SK-N-SH (cell line): ENCODE results near the gene MBLAC1. TPM values are rescaled to one million over a fixed set of nuclear protein-coding genes. Genes with fewer than 3 reads are reported as not detected.

ENCODE experiments used
- CTCF ChIA-PET: fragments of 300-600, 350-600 bp; formaldehyde crosslinking; extraction: SDS; loops from one replicate; lab custom pipeline; 2021; lab: Yijun Ruan, JAX
- POLR2A ChIA-PET: fragments of 350-600 bp; sonication (Branson Sonifier 250); formaldehyde crosslinking; extraction: SDS; loops from one replicate; lab custom pipeline; 2020; ENCODE audit warnings: antibody characterized with exemption, inconsistent platforms; lab: Yijun Ruan, JAX
- DNase-seq: peaks from one replicate; pipeline ENCODE4 v3.0.0; 2012
- H2AFZ ChIP-seq: fragments of 200-600 bp; sonication (generic); 2 replicates; pipeline ENCODE4 v1.8.1; 2016; ENCODE audit warnings: antibody characterized with exemption, mild to moderate bottlenecking, low read depth
- H3F3A ChIP-seq: fragments of 200-600 bp; sonication (generic); replicated peaks from 2 replicates; pipeline ENCODE3; 2016; ENCODE audit warnings: antibody characterized with exemption, mild to moderate bottlenecking; ENCODE audit not compliant: insufficient read depth
- H3K27ac ChIP-seq, 2 experiments: fragments of 200-500 bp in 1 of 2; fragments of 200-600 bp in 1 of 2; sonication (Bioruptor generic) in 1 of 2; sonication (generic), shearing (Covaris generic) in 1 of 2; 2 replicates each; pipeline versions ENCODE4 v1.5.1 to v1.6.1; 2014 to 2016; ENCODE audit warnings: low read depth in 2 of 2, inconsistent platforms in 1 of 2, low read length in 1 of 2, mild to moderate bottlenecking in 1 of 2, mixed read lengths in 1 of 2
- H3K27me3 ChIP-seq: fragments of 200-600 bp; sonication (generic), shearing (Covaris generic); 2 replicates; pipeline ENCODE4 v1.6.1; 2016; ENCODE audit warnings: mixed run types; ENCODE audit not compliant: insufficient read depth
- H3K36me3 ChIP-seq, 2 experiments: fragments of 200-500 bp in 1 of 2; fragments of 200-600 bp in 1 of 2; sonication (Bioruptor generic) in 1 of 2; sonication (generic) in 1 of 2; replicated peaks in 1 of 2; 2 replicates each; pipeline versions ENCODE3 to v1.5.1; 2014 to 2016; ENCODE audit warnings: low read length in 1 of 2, mild to moderate bottlenecking in 1 of 2; ENCODE audit not compliant: insufficient read depth in 2 of 2, control insufficient read depth in 1 of 2
- H3K4me1 ChIP-seq, 2 experiments: fragments of 200-500 bp in 1 of 2; fragments of 200-600 bp in 1 of 2; sonication (Bioruptor generic) in 1 of 2; sonication (generic), shearing (Covaris generic) in 1 of 2; 2 replicates each; pipeline versions ENCODE4 v1.5.1 to v1.6.1; 2014 to 2016; ENCODE audit warnings: low read depth in 1 of 2, low read length in 1 of 2, mixed run types in 1 of 2; ENCODE audit not compliant: insufficient read depth in 2 of 2, control insufficient read depth in 1 of 2
- H3K4me2 ChIP-seq: fragments of 200-600 bp; sonication (generic), shearing (Covaris generic); 2 replicates; pipeline ENCODE4 v1.6.1; 2017; ENCODE audit warnings: mixed run types
- H3K4me3 ChIP-seq, 2 experiments: fragments of 200-500 bp in 1 of 2; fragments of 200-600 bp in 1 of 2; sonication (Bioruptor generic) in 1 of 2; sonication (generic), shearing (Covaris generic) in 1 of 2; 2 replicates each; pipeline versions ENCODE4 v1.5.1 to v1.8.1; 2014 to 2016; ENCODE audit warnings: low read depth in 2 of 2, inconsistent platforms in 1 of 2, low read length in 1 of 2, mild to moderate bottlenecking in 1 of 2, mixed read lengths in 1 of 2, moderate library complexity in 1 of 2
- H3K79me2 ChIP-seq: fragments of 200-600 bp; sonication (generic); 2 replicates; pipeline ENCODE4 v1.8.1; 2017; ENCODE audit warnings: mild to moderate bottlenecking; ENCODE audit not compliant: insufficient read depth
- H3K9ac ChIP-seq: fragments of 200-600 bp; sonication (generic); 2 replicates; pipeline ENCODE4 v1.6.1; 2017; ENCODE audit warnings: mixed run types
- H3K9me2 ChIP-seq: fragments of 200-600 bp; sonication (generic); 2 replicates; pipeline ENCODE4 v1.6.1; 2017; ENCODE audit warnings: mixed run types
- H3K9me3 ChIP-seq: fragments of 200-600 bp; sonication (generic); 2 replicates; pipeline ENCODE4 v1.6.1; 2017; ENCODE audit warnings: mixed run types, mild to moderate bottlenecking, moderate library complexity
- H4K20me1 ChIP-seq: fragments of 200-600 bp; sonication (generic); 2 replicates; pipeline ENCODE4 v1.6.1; 2017; ENCODE audit warnings: mild to moderate bottlenecking, mixed run types; ENCODE audit not compliant: insufficient read depth
- CHD2 ChIP-seq: fragments of 150-350 bp; IDR thresholded peaks from 2 replicates; pipeline ENCODE4 v1.6.1; 2018; ENCODE audit warnings: low read length; ENCODE audit not compliant: partially characterized antibody
- CTCF ChIP-seq: fragments of 200-600 bp; sonication (generic); IDR thresholded peaks from 2 replicates; pipeline ENCODE4 v1.6.1; 2017; ENCODE audit warnings: antibody characterized with exemption, mild to moderate bottlenecking, moderate library complexity
- ELF1 ChIP-seq: IDR thresholded peaks from 2 replicates; pipeline ENCODE4 v1.4.0; 2012
- EP300 ChIP-seq, 2 experiments: IDR thresholded peaks; 2 replicates each; pipeline versions ENCODE4 v1.4.0 to v1.6.1; 2012; ENCODE audit warnings: borderline replicate concordance in 1 of 2, low read depth in 1 of 2, low read length in 1 of 2
- FOSL2 ChIP-seq: IDR thresholded peaks from 2 replicates; pipeline ENCODE4 v1.4.0; 2012; ENCODE audit warnings: low read depth, mild to moderate bottlenecking, moderate library complexity, borderline replicate concordance
- FOXJ3 ChIP-seq: sonication (generic); formaldehyde crosslinking; IDR thresholded peaks from 2 replicates; pipeline ENCODE4 v1.5.1; 2020; ENCODE audit warnings: mild to moderate bottlenecking, missing genetic modification reagents
- FOXM1 ChIP-seq: IDR thresholded peaks from 2 replicates; pipeline ENCODE4 v1.4.0; 2012; ENCODE audit warnings: low read depth, mild to moderate bottlenecking
- GABPA ChIP-seq: IDR thresholded peaks from 2 replicates; pipeline ENCODE4 v1.4.0; 2012; ENCODE audit warnings: low read depth, mild to moderate bottlenecking
- JUND ChIP-seq: IDR thresholded peaks from 2 replicates; pipeline ENCODE4 v1.4.0; 2012
- MEF2A ChIP-seq: IDR thresholded peaks from 2 replicates; pipeline ENCODE4 v1.4.0; 2012; ENCODE audit warnings: low read depth, borderline replicate concordance
- MXI1 ChIP-seq: IDR thresholded peaks from 2 replicates; pipeline ENCODE4 v1.6.1; 2012; ENCODE audit warnings: mild to moderate bottlenecking, low read depth, low read length, improper control_type of control experiment
- NFIC ChIP-seq: IDR thresholded peaks from 2 replicates; pipeline ENCODE4 v1.4.0; 2012; ENCODE audit warnings: borderline replicate concordance
- NRF1 ChIP-seq: IDR thresholded peaks from 2 replicates; pipeline ENCODE4 v1.6.1; 2012; ENCODE audit warnings: low read depth, mild to moderate bottlenecking, low read length
- POLR2AphosphoS5 ChIP-seq: IDR thresholded peaks from 2 replicates; pipeline ENCODE4 v1.6.1; 2012; ENCODE audit warnings: low read depth, low read length
- RAD21 ChIP-seq: IDR thresholded peaks from 2 replicates; pipeline ENCODE4 v1.6.1; 2012; ENCODE audit warnings: mild to moderate bottlenecking, low read length
- REST ChIP-seq: IDR thresholded peaks from 2 replicates; pipeline ENCODE4 v1.6.1; 2012; ENCODE audit warnings: mild to moderate bottlenecking, low read depth, low read length, moderate library complexity
- RFX5 ChIP-seq: IDR thresholded peaks from 2 replicates; pipeline ENCODE4 v1.6.1; 2012; ENCODE audit warnings: mild to moderate bottlenecking, improper control_type of control experiment, low read length
- RXRA ChIP-seq: IDR thresholded peaks from 2 replicates; pipeline ENCODE4 v1.4.0; 2012; ENCODE audit warnings: low read depth, mild to moderate bottlenecking, borderline replicate concordance
- SIN3A ChIP-seq: IDR thresholded peaks from 2 replicates; pipeline ENCODE4 v1.6.1; 2012; ENCODE audit warnings: low read depth, mild to moderate bottlenecking, low read length, moderate library complexity, borderline replicate concordance
- TCF12 ChIP-seq: IDR thresholded peaks from 2 replicates; pipeline ENCODE4 v1.4.0; 2012
- USF1 ChIP-seq: IDR thresholded peaks from 2 replicates; pipeline ENCODE4 v1.4.0; 2012; ENCODE audit warnings: low read depth, borderline replicate concordance
- USF2 ChIP-seq: fragments of 150-350 bp; IDR thresholded peaks from 2 replicates; pipeline ENCODE4 v1.6.1; 2017; ENCODE audit warnings: antibody characterized with exemption, low read length, low read depth, borderline replicate concordance
- YY1 ChIP-seq: IDR thresholded peaks from 2 replicates; pipeline ENCODE4 v1.4.0; 2012; ENCODE audit warnings: low read depth, mild to moderate bottlenecking
- WGBS: methylation state at CpG from one replicate; pipeline ENCODE4 v1.1.6; 2017; ENCODE audit warnings: low lambda C conversion rate; 5-methylcytosine and 5-hydroxymethylcytosine counted together
- polyA plus RNA-seq, 3 experiments: library from polyadenylated mRNA; depleted of rRNA; stranded (reverse); fragments of >200 nt; gene quantifications; 2 replicates each; pipeline ENCODE4 v1.2.3, GENCODE V29; 2012
- TF ChIP-seq, protein P1 (sequence below): IDR thresholded peaks from 2 replicates; pipeline ENCODE4 v1.4.0; 2012; ENCODE audit warnings: low read depth

The MBLAC1 gene
- polyA plus RNA-seq, 1 of the 3 experiments (the other 2 are of a cell fraction) = 4.4 TPM

DNA sequence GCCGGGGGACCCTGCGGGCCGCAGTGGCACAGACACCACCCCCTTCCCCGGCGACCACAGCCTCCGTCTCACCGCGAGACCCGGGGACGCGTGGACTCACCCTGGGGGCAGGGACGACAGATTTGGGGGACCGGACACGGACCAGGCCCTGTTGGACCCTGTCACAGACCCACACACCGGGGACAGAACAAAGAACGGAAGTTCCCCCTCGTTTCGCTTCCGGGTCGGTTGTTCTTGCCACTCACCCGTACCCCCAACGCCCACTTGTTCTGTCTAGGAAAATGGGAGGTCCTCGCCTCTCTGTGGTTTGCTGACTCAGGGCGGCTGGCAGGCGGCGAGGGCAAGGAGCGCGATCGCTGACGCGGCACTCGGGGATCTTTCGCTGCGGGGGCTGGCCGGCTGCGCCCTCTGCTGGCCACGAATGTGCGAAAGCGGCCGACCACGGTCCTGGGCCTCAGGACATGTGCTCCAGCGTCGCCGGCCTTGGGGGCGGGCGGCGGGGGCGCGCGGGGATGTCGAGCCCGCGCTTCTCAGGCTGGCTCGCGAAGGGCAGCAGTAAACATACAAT is 45.1 kb upstream of the MBLAC1 start, which contains the start of gene ZNF3:
TSS of gene ZNF3 (minus strand) at position 189 of the 568 bp plus-strand sequence. CDS start 4,366 bp downstream, outside the sequence.
- ChIA-PET POLR2A (interaction anchor here (0.9 to 1.4 kb wide), 3 partner anchors 20 to 88 kb away, joined by 3 to 11 read pairs (median 4); partner anchors contain the start of genes AP4M1, MCM7 and ZSCAN21), CTCF (interaction anchor here (0.7 to 8.5 kb wide), 17 partner anchors 9 to 508 kb away, joined by 3 to 59 read pairs (median 5); partner anchors contain the start of genes AP4M1, LAMTOR4, MCM7 and TRIM4)
- Histone ChIP-seq H3K4me2 (peak within 1 kb of the TSS; percentile 87), H2AFZ (peak within 1 kb of the TSS; percentile 65), H3K36me3 (peaks cover 21 to 38% of the 10 kb centered on the region in 2 experiments), H4K20me1 (peaks cover 20% of the 10 kb centered on the region; the same call in 1 of the 2 replicates), H3F3A (peaks cover 11% of the 10 kb centered on the region), H3K27ac (peak within 1 kb of the TSS; percentile 76 to 87), H3K27me3 (no peaks in the 10 kb centered on the region), H3K9me2 (no peaks in the 10 kb centered on the region), H3K79me2 (peaks cover 49% of the 10 kb centered on the region), H3K9me3 (no peaks in the 10 kb centered on the region), H3K9ac (peak within 1 kb of the TSS; percentile 92), H3K4me3 (peak within 1 kb of the TSS; percentile 67 to 94), H3K4me1 (peaks cover 12 to 19% of the 10 kb centered on the region in 2 experiments; a peak in 3 of 4 replicates)
- under 1% methylated on average over 30 of the region's 55 CpGs for WGBS
- peak; percentile 99 for DNase-seq
- TF ChIP-seq RFX5 (peak; percentile 68; the same call in 1 of the 2 replicates), USF1 (peak; percentile 44; the same call in 1 of the 2 replicates), YY1 (no peak), FOSL2 (peak; percentile 79; the same call in 1 of the 2 replicates), ELF1 (peak; percentile 88), FOXM1 (no peak), RXRA (no peak), NRF1 (no peak), MXI1 (peak; percentile 97), EP300 (IDR thresholded peaks at IDR 0.05; ENCODE audit: borderline replicate concordance in 1 of 2, low read depth in 1 of 2, low read length in 1 of 2) (peak; percentile 30 to 63; a peak in 3 of 4 replicates), SIN3A (peak; percentile 97; the same call in 1 of the 2 replicates), CHD2 (peak; percentile 94), FOXJ3 (peak; percentile 10; the same call in 1 of the 2 replicates), GABPA (peak; percentile 99), POLR2AphosphoS5 (peak; percentile 97), NFIC (peak; percentile 56; the same call in 1 of the 2 replicates), CTCF (peak; percentile 100), TCF12 (peak; percentile 60), REST (peak; percentile 76; the same call in 1 of the 2 replicates), MEF2A (no peak), RAD21 (peak; percentile 85), USF2 (peak; percentile 9; the same call in 1 of the 2 replicates), JUND (peak; percentile 22; the same call in 1 of the 2 replicates)
- TF ChIP-seq, protein P1, sequence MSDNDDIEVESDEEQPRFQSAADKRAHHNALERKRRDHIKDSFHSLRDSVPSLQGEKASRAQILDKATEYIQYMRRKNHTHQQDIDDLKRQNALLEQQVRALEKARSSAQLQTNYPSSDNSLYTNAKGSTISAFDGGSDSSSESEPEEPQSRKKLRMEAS = peak; percentile 99
